Panc1 (cell line): ENCODE results near the gene SPATA31E1. TPM values are rescaled to one million over a fixed set of nuclear protein-coding genes. Genes with fewer than 3 reads are reported as not detected.

Experiments used
- ATAC-seq: fragments of 200-7000 bp; cut with Tn5 transposase; 2 replicates; pipeline ENCODE4 v1.9.1; 2020; ENCODE audit warnings: mild to moderate bottlenecking, moderate library complexity
- BruUV-seq: library from RNA; stranded (reverse); fragments of 400-500 nt; replicated peaks from 2 replicates; lab custom pipeline; 2021; lab: Mats Ljungman, UMichigan
- CTCF ChIA-PET: fragments of 300-600 bp; sonication (Branson Sonifier 250); formaldehyde crosslinking; loops from one replicate; lab custom pipeline; 2022; ENCODE audit warnings: antibody characterized with exemption; lab: Charles Lee
- POLR2A ChIA-PET: fragments of 300-600 bp; sonication (Branson Sonifier 250); formaldehyde crosslinking; loops from one replicate; lab custom pipeline; 2022; ENCODE audit warnings: antibody characterized with exemption; lab: Charles Lee
- DNase-seq: peaks from one replicate; pipeline ENCODE4 v3.0.0-alpha.2; 2010; ENCODE audit warnings: low read depth, low spot score
- H3K27ac ChIP-seq: 2 replicates; pipeline ENCODE4 v1.5.1; 2011; ENCODE audit warnings: mild to moderate bottlenecking, low read length, inconsistent platforms
- H3K27me3 ChIP-seq: fragments of 200-500 bp; sonication (Bioruptor generic); 2 replicates; pipeline ENCODE4 v1.6.0; 2014; ENCODE audit warnings: low read length, inconsistent platforms; ENCODE audit not compliant: control insufficient read depth, insufficient read depth
- H3K36me3 ChIP-seq: fragments of 200-500 bp; sonication (Bioruptor generic); 2 replicates; pipeline ENCODE4 v1.5.1; 2014; ENCODE audit warnings: inconsistent platforms, mild to moderate bottlenecking, low read length, moderate library complexity; ENCODE audit not compliant: control insufficient read depth, insufficient read depth
- H3K4me1 ChIP-seq: 2 replicates; pipeline ENCODE4 v1.5.1; 2011; ENCODE audit warnings: inconsistent platforms, mild to moderate bottlenecking, low read length, moderate library complexity; ENCODE audit not compliant: control insufficient read depth, insufficient read depth
- H3K4me3 ChIP-seq, 2 experiments: 2 replicates each; pipeline ENCODE4 v1.5.1; 2011 to 2012; ENCODE audit warnings: low read depth in 2 of 2, low read length in 2 of 2, mild to moderate bottlenecking in 2 of 2, inconsistent platforms in 1 of 2, moderate library complexity in 1 of 2
- H3K9me3 ChIP-seq: fragments of 200-500 bp; sonication (Bioruptor generic); 2 replicates; pipeline ENCODE4 v1.5.1; 2014; ENCODE audit warnings: low read depth, mild to moderate bottlenecking, inconsistent platforms, low read length, moderate library complexity; ENCODE audit not compliant: control insufficient read depth, insufficient read depth
- POLR2AphosphoS5 ChIP-seq: IDR thresholded peaks from 2 replicates; pipeline ENCODE4 v1.6.1; 2012; ENCODE audit warnings: mild to moderate bottlenecking, low read depth, low read length, moderate library complexity
- SIN3A ChIP-seq: IDR thresholded peaks from 2 replicates; pipeline ENCODE4 v1.6.1; 2012; ENCODE audit warnings: low read depth, mild to moderate bottlenecking, low read length, moderate library complexity, borderline replicate concordance; ENCODE audit not compliant: insufficient read depth
- TCF7L2 ChIP-seq: IDR thresholded peaks from 2 replicates; pipeline ENCODE4 v1.6.1; 2011; ENCODE audit warnings: mild to moderate bottlenecking, low read depth, low read length, inconsistent platforms
- in situ Hi-C: cut with HindIII; loops from 2 replicates; pipeline ENCODE4 v1.10.0; 2016; ENCODE audit warnings: low sequenced_read_pairs, low pct_unique_long_range_greater_than_20kb
- intact Hi-C: fragments of 100-400 bp; cut with micrococcal nuclease; formaldehyde crosslinking; loops from one replicate; pipeline ENCODE4 v1.10.0; 2022; ENCODE audit not compliant: unreplicated experiment
- total RNA-seq: library from RNA; stranded (reverse); gene quantifications from one replicate; pipeline ENCODE4 v1.2.1, GENCODE V29; 2021; ENCODE audit not compliant: unreplicated experiment
- TF ChIP-seq, protein P1 (sequence below): fragments of 450-650 bp; IDR thresholded peaks from 2 replicates; pipeline ENCODE4 v1.5.1; 2017; ENCODE audit warnings: mild to moderate bottlenecking
- TF ChIP-seq, protein P2 (sequence below), 2 experiments: IDR thresholded peaks; 2 replicates each; pipeline ENCODE4 v1.6.1; 2011 to 2012; ENCODE audit warnings: low read depth in 2 of 2, control low read depth in 1 of 2, low read length in 1 of 2, mild to moderate bottlenecking in 1 of 2, moderate library complexity in 1 of 2; ENCODE audit not compliant: insufficient read depth in 1 of 2

SPATA31E1 gene
- total RNA-seq, 1 experiment from 2014 or later: not detected

DNA sequence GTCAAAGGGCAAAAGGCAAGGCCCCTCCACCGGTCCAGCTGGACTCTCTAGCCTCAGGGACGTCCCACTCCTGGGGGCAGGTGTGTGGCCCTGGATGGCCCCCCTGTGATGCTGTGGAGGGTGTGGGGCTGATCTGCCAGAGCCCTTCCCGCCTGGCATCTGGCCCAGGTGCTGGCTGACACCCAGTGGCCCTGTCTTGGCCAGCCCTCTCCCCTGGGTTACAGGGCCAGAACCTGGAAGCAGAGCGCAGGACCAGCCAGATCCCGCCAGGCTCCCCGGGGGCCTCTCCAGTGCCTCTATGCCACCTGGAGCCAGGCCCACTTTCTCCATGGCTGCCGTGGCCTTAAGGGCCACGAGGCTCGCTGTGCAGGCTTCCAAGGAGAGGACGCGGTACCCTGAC, 22.9 kb upstream of the SPATA31E1 start:
- ChIA-PET CTCF (no interaction called here), POLR2A (no interaction called here)
- ATAC-seq: no peak
- Histone ChIP-seq H3K27me3 (no peaks in the 10 kb centered on the region), H3K4me3 (no peak overlapping the region), H3K4me1 (no peaks in the 10 kb centered on the region), H3K36me3 (no peaks in the 10 kb centered on the region), H3K9me3 (no peaks in the 10 kb centered on the region), H3K27ac (no peak overlapping the region)
- intact Hi-C loops (no loop called here), in situ Hi-C loops (no loop called here)
- TF ChIP-seq, protein P1, sequence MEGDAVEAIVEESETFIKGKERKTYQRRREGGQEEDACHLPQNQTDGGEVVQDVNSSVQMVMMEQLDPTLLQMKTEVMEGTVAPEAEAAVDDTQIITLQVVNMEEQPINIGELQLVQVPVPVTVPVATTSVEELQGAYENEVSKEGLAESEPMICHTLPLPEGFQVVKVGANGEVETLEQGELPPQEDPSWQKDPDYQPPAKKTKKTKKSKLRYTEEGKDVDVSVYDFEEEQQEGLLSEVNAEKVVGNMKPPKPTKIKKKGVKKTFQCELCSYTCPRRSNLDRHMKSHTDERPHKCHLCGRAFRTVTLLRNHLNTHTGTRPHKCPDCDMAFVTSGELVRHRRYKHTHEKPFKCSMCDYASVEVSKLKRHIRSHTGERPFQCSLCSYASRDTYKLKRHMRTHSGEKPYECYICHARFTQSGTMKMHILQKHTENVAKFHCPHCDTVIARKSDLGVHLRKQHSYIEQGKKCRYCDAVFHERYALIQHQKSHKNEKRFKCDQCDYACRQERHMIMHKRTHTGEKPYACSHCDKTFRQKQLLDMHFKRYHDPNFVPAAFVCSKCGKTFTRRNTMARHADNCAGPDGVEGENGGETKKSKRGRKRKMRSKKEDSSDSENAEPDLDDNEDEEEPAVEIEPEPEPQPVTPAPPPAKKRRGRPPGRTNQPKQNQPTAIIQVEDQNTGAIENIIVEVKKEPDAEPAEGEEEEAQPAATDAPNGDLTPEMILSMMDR: no peak
- no peak for TF ChIP-seq TCF7L2
- TF ChIP-seq, protein P2, sequence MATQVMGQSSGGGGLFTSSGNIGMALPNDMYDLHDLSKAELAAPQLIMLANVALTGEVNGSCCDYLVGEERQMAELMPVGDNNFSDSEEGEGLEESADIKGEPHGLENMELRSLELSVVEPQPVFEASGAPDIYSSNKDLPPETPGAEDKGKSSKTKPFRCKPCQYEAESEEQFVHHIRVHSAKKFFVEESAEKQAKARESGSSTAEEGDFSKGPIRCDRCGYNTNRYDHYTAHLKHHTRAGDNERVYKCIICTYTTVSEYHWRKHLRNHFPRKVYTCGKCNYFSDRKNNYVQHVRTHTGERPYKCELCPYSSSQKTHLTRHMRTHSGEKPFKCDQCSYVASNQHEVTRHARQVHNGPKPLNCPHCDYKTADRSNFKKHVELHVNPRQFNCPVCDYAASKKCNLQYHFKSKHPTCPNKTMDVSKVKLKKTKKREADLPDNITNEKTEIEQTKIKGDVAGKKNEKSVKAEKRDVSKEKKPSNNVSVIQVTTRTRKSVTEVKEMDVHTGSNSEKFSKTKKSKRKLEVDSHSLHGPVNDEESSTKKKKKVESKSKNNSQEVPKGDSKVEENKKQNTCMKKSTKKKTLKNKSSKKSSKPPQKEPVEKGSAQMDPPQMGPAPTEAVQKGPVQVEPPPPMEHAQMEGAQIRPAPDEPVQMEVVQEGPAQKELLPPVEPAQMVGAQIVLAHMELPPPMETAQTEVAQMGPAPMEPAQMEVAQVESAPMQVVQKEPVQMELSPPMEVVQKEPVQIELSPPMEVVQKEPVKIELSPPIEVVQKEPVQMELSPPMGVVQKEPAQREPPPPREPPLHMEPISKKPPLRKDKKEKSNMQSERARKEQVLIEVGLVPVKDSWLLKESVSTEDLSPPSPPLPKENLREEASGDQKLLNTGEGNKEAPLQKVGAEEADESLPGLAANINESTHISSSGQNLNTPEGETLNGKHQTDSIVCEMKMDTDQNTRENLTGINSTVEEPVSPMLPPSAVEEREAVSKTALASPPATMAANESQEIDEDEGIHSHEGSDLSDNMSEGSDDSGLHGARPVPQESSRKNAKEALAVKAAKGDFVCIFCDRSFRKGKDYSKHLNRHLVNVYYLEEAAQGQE (IDR thresholded peaks at IDR 0.05; ENCODE audit: insufficient read depth in 1 of 2, low read depth in 2 of 2, low read length in 1 of 2): no peak
- TF ChIP-seq POLR2AphosphoS5: no peak
- no peak for TF ChIP-seq SIN3A
- BruUV-seq: no TSS peak
- DNase-seq: no peak

DNA sequence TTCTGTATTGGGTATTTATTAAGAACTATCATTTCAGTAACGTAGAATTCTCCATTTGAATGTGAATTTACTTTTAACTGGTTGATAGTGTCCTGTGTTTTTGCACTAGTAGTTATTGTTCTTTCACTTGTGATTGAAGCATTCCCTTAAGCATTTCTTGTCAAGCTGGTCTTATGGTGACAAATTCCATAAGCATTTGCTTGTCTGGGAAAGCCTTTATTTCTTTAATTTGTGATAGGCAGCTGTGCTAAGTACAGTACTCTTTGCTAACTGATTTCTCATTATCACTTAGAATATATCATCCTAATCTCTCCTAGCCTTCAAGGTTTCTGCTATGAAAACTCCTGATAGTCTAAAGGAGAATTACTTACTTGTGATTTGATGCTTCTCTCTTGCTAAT, 21.3 kb upstream of the SPATA31E1 start:
- intact Hi-C loops (no loop called here), in situ Hi-C loops (no loop called here)
- POLR2A ChIA-PET: no interaction called here
- TF ChIP-seq POLR2AphosphoS5: no peak
- TF ChIP-seq TCF7L2: no peak
- no peak for TF ChIP-seq SIN3A
- TF ChIP-seq, protein P2 (IDR thresholded peaks at IDR 0.05; ENCODE audit: insufficient read depth in 1 of 2, low read depth in 2 of 2, low read length in 1 of 2): no peak
- TF ChIP-seq, protein P1: no peak
- ATAC-seq (no peak), DNase-seq (no peak)
- Histone ChIP-seq H3K36me3 (no peaks in the 10 kb centered on the region), H3K4me1 (no peaks in the 10 kb centered on the region), H3K9me3 (no peaks in the 10 kb centered on the region), H3K27ac (no peak overlapping the region), H3K4me3 (no peak overlapping the region), H3K27me3 (no peaks in the 10 kb centered on the region)
- CTCF ChIA-PET: interaction anchor here (0.6 kb wide), 1 partner anchor 495 kb away, joined by 11 read pairs; no protein-coding TSS in a partner anchor
- BruUV-seq: no TSS peak
